HT-29 (cell line): Measurements from ENCODE around the gene EML4. TPM values are rescaled to one million over a fixed set of nuclear protein-coding genes. Genes with fewer than 3 reads are reported as not detected.
A peak's percentile ranks its signal among the peaks of the same experiment; 100 is the strongest.

Experiments
- DNase-seq: peaks from one replicate; pipeline ENCODE4 v3.0.0-alpha.2; 2015; ENCODE audit warnings: low spot score
- total RNA-seq: library from RNA; depleted of rRNA; stranded (reverse); fragments of >200 nt; shearing (Covaris generic); gene quantifications from 2 replicates; pipeline ENCODE4 v1.2.3, GENCODE V29; 2014

The EML4 gene
- total RNA-seq, 1 experiment from 2014 or later = 80.0 TPM

DNA sequence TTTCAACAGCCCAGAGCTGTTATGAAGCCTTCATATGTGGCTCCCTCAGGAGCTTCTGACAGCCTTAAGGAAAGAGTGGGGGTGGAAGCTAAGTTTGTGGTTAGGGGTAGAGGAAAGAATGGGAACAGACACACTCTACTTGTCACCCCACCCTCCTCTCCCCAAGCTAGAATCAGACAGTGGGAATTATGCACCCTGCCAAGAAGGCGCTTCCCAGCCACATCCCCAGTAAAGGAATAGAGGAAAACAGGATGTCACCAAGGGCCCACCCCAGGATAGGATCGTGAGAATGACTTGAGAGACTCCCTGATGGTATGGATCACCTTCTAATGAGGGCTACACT, 32.4 kb upstream of the EML4 start:
- DNase-seq = no peak

DNA sequence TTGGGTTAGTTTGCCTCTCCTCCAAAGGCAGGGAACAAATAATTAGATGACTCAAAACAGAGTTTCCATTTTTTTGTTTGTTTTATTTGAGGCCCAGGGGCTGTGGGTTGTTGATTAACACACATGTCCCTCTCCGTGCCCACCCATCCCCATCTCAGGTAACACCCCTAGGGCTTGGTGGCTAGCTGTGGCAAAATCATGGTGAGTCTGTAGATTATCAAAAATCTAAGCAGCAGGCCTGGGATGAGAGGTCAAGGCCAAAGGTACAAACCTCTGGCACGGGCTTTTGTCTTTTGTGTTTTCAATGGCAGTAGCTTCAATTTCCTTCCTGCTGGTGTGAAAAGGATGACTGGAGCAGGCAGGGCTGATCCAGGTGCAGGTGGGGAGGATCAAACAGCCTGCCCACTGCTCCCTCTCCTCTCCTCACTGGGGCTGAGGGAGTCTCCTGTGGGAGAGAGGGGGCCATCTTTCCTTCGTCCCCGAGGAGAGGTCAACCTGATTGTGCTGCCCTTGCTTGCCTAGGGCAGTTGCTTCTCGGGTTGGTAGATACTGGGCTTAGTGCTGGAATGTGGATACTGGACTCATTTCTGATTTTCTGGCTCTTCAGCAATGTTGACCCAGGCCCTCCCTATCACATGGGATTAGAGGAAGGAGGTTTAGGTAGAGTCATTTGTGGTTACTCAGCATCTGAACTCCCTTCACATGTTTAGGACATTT, 31.9 kb upstream of the EML4 start:
- DNase-seq = no peak

DNA sequence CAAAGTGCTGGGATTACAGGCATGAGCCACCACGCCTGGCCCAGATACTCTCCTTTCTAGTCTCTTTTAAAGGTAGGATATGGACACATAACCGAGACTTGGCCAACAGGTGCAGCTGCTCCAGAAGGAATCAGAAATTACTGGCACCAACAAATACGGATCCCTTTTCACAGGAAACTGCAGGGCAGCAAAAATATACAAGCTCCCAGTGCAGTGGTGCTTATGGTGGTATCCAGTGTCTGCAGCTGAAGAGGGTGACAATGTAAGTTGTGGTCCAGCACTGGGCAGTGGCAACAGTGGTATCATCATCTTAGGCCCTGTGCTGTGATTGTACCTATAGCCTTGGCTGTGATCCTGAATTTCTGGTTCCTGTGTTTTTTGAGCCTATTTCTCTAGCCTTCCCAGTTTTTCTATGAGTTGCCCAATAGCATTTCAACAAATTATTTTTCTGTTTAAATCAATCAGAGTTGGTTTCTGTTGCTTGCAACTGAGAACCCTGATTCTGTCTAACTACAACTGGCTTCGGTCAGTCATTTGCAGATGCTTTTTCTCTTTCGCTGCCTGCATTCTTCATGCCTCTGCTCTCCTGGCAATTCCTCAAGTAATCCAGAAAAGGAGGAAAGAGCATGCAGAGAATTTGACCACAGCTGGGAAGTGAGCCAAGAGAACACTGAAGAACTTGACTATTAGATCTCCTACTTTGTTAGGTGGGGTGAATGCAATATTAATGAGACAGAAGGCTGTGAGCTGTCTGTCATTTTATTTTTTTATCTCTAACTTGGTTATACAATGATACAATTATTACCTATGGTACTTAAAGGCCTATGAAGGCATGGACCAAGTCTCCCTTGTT, 30.8 kb upstream of the EML4 start:
- DNase-seq = peak; percentile 76

DNA sequence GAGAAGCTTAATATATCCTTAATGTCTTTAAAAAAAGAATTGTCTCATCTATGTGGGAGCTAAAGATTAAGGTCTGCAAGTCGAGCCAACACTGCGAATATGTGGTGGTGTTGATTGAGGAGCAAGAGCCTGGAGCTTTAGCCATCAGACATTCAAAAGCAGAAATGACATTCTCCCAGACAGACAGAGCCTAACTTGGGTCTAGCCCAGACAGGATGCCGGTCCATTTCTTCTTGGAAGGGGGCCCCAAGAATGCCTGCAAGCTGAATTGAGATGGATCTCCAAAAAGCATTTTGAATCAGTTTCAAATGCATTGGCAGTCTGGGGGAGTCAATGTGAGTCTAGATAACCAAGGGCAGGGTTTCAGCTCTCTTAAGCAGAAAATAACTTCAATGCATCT, 30.1 kb upstream of the EML4 start:
- no peak for DNase-seq

DNA sequence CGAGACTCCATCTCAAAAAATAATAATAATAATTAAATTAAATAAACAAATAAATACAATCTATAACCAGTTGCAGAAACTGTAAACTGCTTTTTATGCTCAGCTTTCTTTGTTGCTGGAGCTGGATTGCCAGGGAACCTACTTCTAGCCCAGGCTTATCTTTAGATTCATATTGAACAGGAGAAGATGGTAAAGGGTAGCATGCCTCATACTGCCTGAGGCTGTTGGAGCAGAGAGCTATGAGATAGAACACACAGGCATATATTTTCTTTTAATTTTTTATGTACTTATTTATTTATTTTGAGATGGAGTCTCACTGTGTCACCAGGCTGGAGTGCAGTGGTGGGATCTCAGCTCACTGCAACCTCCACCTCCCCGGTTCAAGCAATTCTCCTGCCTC, 28.7 kb upstream of the EML4 start:
- no peak for DNase-seq

DNA sequence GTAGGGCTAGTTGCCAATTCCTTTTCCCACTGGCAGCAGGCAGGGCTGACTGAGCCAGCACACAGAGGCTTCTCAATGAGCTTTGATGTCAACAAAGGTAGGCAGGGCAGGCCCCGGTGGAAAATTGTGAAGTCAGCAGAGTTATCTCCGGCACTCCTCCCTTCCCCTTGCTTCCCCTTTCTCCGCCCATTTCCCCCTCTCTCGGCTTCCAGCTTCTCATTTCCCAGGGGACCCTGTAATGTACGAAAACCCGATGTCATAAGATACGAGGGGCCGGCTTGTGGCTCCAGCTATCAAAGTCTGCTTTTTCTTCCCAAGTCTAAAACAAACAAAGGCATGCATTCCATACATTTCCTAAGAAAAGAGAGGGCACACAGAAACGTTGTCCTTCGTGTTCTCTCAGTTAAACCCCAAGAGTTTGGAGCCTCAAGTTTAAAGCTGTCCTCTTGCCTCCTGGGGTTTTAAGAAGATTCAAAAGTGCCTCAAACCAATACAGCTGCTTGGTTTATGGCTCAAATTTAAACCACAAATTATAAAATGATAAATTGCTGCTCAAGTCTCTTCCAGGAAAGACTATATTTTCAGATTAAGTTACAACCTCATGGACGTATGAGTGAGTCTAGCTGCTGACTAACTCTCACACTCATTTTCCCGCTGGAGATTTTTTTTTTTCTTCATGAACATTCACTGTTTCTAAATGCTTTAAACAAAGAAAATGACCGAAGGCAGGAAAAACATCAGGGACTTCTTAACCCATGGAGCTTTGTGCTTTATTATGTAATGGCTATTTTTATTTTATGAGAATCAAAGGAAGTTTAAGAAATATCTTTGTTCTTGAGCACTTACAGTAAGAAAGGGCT, 27.2 kb upstream of the EML4 start:
- DNase-seq = peak; percentile 62

DNA sequence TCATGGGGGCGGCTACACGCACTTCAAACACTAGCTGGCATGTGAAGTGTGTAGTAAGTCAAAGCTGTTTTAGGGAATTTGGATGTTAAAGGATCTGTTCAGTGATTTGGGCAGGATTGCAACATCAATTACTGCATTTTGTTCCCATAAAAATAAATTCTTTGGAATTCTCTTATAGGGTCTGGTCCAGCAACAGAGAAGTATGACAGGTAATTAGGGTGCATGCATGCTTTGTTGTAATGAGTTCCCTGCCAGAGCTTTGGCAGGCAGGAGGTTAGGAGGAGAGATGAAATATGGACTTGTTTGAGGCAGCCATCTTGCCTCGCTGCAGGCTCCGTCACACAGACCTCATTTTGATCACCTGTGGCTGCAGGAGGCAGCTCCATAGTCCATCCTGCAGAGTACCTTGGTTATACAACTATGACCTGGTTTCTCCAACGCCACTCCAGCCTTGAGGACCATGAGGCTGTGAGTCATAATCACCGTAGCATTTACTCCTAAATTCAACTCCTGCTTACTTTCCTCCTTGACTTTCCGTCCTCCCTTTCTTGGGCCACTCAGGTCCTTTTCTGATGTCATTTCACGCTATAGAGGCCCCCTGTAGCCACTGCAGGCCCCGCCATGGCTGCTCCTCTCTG, 26.5 kb upstream of the EML4 start:
- DNase-seq = no peak

DNA sequence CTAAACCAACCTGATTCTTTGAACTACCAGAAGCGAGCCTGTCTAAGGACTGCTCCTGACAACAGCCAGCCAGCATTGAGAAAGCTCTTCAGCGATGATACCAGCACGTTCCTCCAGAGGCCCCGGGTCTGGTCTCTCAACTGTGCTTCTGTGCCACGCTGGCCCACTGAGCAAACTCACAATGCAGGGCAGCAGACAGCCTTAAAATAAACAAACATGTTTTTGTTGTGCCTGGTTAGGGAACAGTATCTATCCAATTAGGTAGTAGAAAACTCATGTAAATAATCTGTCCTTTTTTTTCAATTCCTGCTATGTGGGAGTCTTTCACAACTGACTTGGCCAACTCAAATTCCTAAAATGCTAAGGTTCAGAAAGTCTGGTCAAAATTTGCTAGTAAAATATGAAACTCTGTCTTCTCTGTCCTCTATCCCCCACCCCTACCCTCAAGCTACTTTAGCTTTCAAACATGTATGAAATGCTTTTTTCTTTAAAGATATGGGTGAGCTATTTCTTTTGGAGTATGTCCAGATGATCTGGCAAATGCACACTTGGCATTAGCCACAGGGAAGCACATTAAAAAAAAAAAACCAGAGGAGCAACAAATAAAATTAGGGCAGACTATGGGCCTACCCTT, 21.4 kb upstream of the EML4 start:
- no peak for DNase-seq

DNA sequence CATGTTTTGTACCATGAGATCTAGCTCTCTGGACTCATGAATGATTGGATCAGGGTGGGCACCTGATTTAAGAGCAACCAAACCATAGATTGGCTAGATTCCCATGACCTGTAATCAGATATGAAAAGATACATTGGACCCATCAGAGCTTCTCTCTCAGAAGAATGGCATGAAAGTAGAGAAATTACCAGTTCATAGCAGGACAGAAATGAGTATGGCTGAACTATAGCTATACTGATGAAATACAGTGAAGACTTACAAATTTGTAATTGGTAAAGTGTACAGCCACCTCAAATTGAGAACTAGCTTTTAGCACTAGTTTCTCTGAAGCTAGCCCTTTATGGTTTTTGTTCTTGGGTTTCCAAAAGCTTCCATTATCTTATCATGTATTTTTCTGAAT, 19.0 kb upstream of the EML4 start:
- DNase-seq = no peak

DNA sequence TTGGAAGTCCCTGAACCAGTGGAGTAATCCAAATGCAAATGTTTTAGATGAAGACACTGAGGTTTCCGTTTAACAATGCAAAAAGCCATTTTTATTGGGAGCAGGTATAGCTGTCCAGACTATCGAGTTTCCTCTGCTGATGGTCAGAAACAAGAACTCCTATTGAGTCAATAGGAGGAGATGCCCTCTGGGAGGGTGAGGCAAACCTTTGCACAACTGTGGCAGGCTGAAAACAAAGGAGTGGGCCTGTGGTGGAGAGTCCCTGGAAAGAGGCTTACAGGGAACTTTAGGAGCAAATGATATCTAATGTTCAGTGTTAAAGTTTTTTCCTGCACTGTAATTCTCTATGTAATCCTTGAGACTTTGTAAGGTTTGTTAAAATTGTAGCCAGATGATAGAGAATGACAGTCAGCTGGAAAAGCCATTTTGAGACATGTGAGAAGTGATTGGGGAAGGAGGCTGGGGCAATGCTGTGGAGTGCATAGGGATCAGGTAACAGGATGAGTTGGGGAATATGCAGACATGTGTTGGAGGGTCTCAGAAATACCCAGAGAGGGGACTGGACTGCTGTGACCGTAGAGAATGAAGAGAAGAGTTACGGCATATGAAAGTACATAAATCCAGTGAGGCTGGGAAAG, 15.1 kb upstream of the EML4 start:
- no peak for DNase-seq

DNA sequence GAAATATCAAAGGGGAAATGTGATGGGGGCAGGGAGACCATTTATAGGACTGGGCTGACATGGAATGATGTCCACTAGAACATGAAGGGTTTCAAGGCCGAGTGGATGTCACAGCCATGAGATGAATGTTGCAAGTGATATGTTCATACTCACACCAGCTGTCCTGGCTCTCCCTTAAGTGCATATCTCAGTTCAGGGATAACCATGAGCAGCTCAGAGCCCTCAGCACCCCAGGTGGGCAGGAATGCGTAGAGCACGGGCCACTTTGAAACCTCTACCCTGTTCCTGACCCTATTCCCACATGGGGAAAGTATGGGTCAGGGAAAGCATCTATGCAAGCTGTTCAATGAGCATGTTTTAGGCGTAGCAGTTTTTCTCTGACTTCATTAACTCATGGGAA, 12.4 kb upstream of the EML4 start:
- no peak for DNase-seq

DNA sequence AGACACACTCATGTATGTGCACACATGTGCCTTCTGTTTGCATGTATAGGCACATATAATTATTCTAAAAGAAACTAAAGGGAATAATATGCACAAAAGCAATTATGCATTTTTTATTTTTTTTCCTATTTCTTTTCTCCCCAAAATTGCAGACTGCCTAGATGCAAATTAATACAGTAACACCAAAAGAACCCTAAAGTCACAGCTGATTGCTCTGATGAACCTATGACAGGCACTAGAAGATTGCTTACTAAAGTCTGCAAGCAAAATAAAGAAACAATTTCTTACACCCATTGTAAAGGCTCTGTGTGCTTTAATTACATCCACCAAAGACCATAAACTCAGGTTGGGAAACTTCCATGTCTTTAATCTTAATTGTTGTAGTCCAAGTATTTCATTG, 7.7 kb upstream of the EML4 start:
- no peak for DNase-seq

DNA sequence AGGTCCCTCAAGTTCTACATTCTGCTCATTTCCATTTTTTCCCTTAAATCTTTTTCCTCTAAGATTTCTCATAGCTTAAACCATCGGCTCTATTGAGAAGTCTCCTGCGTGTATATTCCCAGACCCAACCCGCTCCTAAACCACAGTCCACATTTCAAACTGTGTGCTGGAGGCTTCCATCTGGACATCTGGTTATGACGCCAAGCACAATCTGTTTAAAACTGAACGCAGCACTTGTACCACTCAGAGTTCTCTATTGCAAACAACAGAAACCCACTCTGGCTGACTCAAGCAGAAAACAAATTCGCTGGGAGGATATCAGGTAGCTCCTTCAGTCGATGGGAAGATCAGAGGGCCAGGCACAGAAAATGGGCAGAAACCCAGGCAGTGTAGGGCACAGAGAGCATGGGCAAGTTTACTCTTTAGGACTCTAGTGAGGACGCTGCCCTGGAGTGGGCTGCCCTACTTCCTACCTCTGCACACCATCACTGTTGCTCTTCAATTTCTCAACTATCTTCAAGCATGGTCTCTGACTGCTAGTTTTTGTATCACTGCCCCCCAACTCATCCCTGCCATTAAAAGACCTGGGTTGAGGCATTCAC, 5.6 kb upstream of the EML4 start:
- no peak for DNase-seq

DNA sequence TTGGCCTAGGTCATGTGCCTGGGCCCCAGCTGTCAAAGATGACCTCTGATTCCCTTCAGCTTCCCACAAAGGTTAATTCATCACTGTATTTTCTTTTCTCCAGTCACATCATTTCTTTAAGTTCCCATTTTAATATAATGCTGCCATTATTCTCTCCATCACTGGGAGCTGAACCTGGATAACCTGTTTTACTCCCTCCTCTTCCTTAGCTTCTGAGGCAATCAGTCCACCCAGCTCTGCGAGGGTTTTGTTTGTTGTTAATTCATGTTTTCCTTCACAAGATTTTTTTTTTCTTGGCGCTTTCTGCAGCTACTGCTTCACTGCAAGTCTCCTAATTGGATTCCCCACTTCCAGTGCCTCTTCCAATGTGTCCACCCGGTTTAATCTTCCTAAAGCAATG, 5.1 kb upstream of the EML4 start:
- peak; percentile 43 for DNase-seq

DNA sequence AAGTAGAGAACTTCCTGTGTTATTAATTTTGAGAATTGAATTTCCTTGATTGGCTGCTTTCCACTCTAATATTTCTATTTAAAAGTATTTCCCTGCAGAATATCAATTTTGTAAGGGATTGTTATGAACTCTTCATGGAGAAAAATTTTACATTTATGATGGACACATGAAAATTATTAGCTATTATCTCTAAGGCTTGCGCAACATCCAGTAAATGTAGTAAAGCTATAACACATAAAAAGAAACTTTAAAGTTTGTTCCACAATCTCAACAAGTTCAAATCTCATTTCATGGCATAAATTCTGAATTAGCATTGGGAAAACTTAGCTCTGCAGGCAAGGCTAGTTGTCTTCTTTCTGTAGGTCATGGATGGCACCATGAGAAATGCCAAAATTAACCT, 4.2 kb upstream of the EML4 start:
- no peak for DNase-seq

DNA sequence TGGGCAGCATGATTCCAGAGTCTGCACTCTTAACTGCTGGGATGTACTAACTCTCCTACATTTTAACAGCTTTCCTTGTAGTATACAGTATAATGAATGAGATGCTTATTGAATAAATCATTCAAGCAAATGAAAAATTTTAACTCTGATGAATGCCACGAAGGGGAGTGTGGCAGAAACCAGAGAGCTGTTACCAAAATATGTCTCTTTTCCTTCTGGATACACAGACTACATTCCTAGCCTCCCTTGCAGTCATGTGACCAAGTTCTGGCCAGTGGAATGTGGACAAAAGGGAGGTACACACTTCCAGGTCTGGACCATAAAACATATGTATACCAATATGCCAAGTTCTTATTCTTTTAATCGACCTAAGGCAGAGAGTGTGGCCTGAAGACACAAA, 1.7 kb upstream of the EML4 start:
- no peak for DNase-seq

DNA sequence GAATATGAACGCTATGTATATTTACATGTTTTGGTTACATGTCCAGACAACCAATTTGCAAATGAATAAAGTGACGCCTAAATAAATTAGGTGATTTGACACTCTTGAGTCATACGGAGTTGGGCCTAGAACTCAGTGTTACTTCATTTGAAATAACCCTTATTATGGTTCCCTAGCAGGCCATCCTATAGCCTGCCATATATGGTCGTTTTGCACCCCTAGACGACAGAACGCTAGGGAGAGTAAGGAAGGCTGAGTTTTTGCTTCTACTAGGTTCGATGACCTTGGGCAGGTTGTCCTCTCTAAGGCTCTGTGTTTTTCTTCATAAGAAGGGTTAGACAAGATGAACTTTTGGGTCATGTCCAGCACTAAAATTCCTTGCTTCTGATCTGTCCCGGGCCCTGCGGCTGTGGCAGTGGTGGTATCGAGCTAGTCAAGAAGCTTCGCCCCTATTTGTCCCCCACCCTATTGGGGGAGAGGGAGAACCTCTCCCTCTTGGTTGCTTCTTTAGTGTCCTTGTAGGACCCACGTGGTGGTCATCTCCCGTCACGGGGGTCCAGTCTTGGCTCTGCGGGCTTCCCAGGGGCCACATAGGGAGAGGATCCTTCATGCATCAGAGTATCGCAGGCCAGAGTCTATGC, 574 bp upstream of the EML4 start:
- DNase-seq = no peak

DNA sequence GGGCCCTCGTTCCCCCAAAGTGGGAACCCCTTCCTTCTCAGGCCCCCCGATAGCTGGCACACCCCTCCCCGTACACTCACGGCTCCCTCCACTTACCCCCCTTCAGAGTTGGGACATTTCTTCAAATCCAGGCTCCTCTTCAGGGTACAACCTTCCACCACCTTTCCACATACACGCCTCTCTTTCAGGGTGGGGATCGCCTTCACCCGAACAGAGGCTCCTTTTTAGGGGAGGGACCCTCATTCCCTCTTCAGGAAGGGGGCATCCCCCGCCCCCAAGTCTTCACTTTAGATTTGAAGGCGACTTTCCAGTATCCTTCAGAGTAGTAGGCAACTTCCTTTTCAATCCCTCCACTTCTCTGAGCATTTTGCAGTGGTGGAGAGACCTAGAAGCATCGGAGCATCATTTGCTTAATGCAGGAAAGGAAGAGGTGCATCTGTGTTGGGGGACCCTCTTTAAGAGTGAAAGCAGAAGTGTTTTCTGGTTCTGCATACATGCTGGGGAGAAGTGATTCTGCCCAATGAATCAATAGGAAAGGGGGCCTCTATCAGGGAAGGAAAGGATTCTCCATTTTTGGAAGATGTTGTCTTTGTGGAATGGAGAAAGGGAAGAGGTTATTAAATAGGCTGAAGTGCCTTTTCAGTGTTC, 845 bp downstream of the EML4 start:
- peak; percentile 54 for DNase-seq

DNA sequence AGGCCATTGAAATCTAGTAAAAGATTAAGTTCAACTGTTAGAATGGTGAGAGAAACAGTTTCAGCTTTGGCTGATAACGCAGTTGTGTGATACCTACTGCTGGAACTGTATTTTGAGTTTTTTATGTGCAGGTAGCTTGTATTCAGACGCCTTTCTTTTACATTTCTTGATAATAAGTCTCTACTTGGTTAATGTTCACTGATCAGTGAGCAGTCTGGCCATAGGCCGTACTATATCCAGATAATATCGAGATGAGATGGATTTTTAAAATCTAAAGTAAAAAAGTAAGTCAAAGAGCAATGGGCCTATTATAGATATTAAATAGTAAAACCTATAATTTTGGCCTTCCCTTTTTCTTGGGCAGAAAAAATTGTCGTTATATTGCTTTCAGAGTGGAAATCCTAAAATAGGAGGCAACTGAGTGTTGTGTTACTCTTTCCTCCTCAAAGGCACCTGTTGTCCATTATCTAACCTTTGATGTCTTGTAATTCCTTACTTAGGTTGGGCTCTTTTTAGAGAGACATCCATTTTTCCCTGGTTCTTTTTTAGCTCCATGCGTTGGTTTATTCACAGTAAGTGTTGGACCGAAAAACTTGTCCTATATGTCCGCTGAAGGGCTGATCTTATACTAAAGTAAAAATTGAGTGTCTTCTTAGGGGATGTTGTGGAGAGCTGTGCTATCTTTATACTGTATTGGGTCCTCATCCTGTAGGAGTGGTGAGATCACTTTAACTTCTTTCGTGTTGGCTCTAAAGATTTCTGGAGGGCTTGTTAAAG, 1.7 kb downstream of the EML4 start:
- no peak for DNase-seq
